Parathyroid adenoma (tissue), 2 donors: Measurements from ENCODE around the gene UBTD1.
"Not testable (repeated sequence)": the region's sequence is repeated elsewhere in the genome, so short reads cannot be mapped to it uniquely, and the experiment has no call there.

Experiments used
- H2AFZ ChIP-seq: fragments of 300-600 bp; sonication (generic); one replicate; pipeline ENCODE4 v1.7.0; 2017; ENCODE audit warnings: antibody characterized with exemption, mild to moderate bottlenecking
- H3K27ac ChIP-seq: fragments of 300-600 bp; sonication (generic); one replicate; pipeline ENCODE4 v1.7.0; 2017
- H3K27me3 ChIP-seq: fragments of 300-600 bp; sonication (generic); one replicate; pipeline ENCODE4 v1.7.0; 2017; ENCODE audit warnings: low read length; ENCODE audit not compliant: control insufficient read depth, insufficient read depth
- H3K36me3 ChIP-seq: fragments of 300-600 bp; sonication (generic); one replicate; pipeline ENCODE4 v1.7.0; 2017; ENCODE audit warnings: low read length; ENCODE audit not compliant: control insufficient read depth, insufficient read depth
- H3K4me1 ChIP-seq: fragments of 300-600 bp; sonication (generic); one replicate; pipeline ENCODE4 v1.7.0; 2017; ENCODE audit warnings: control low read depth
- H3K4me2 ChIP-seq: fragments of 300-600 bp; sonication (generic); one replicate; pipeline ENCODE4 v1.7.0; 2017; ENCODE audit warnings: low read length
- H3K4me3 ChIP-seq: fragments of 300-600 bp; sonication (generic); one replicate; pipeline ENCODE4 v1.7.0; 2017; ENCODE audit warnings: low read depth, low read length
- H3K79me2 ChIP-seq: fragments of 300-600 bp; sonication (generic); one replicate; pipeline ENCODE4 v1.7.0; 2017; ENCODE audit warnings: control low read depth
- H3K9ac ChIP-seq: fragments of 300-600 bp; sonication (generic); one replicate; pipeline ENCODE4 v1.7.0; 2017; ENCODE audit warnings: mild to moderate bottlenecking
- H3K9me3 ChIP-seq: fragments of 300-600 bp; sonication (generic); one replicate; pipeline ENCODE4 v1.7.0; 2017; ENCODE audit warnings: low read length; ENCODE audit not compliant: control insufficient read depth
- TF ChIP-seq, protein P1 (sequence below): fragments of 300-600 bp; sonication (generic); IDR thresholded peaks from one replicate; pipeline ENCODE4 v1.7.0; 2017; ENCODE audit warnings: antibody characterized with exemption, mild to moderate bottlenecking
- donor health status: primary hyperparathyroidism.

UBTD1 gene

GRCh38 chr10:97466755-97467154 lies 32.0 kb upstream of the UBTD1 start:
- no peak overlapping the region for H3K4me3 ChIP-seq
- H2AFZ ChIP-seq = no peak overlapping the region
- H3K79me2 ChIP-seq = no peaks in the 10 kb centered on the region
- H3K36me3 ChIP-seq = no peaks in the 10 kb centered on the region
- no peaks in the 10 kb centered on the region for H3K4me1 ChIP-seq
- H3K27me3 ChIP-seq = no peaks in the 10 kb centered on the region
- TF ChIP-seq, protein P1, sequence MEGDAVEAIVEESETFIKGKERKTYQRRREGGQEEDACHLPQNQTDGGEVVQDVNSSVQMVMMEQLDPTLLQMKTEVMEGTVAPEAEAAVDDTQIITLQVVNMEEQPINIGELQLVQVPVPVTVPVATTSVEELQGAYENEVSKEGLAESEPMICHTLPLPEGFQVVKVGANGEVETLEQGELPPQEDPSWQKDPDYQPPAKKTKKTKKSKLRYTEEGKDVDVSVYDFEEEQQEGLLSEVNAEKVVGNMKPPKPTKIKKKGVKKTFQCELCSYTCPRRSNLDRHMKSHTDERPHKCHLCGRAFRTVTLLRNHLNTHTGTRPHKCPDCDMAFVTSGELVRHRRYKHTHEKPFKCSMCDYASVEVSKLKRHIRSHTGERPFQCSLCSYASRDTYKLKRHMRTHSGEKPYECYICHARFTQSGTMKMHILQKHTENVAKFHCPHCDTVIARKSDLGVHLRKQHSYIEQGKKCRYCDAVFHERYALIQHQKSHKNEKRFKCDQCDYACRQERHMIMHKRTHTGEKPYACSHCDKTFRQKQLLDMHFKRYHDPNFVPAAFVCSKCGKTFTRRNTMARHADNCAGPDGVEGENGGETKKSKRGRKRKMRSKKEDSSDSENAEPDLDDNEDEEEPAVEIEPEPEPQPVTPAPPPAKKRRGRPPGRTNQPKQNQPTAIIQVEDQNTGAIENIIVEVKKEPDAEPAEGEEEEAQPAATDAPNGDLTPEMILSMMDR = no peak
- no peak overlapping the region for H3K4me2 ChIP-seq
- H3K9ac ChIP-seq = no peak overlapping the region
- no peak overlapping the region for H3K27ac ChIP-seq
- no peaks in the 10 kb centered on the region for H3K9me3 ChIP-seq

DNA sequence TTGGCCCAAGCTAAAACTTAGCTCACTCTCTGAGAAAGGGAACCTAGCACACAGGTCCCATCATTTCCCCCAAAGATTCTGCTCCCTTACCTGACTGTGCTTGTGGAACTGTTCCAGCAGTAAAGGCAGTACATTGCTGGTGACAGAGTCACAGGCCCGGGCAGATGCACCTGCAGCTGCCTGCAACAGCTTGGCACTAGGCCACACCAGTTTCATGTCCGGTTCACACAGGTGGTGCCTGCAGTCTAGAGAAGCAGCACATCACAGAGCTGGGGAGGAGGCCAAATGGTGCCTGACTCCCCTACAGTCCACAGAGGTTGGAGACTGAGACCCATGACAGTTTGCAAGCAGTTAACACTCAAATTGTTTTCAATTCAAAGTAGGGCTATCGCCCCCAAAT lies 30.6 kb upstream of the UBTD1 start:
- Histone ChIP-seq H3K79me2 (no peaks in the 10 kb centered on the region), H3K9ac (no peak overlapping the region), H3K4me3 (no peak overlapping the region), H3K4me2 (no peak overlapping the region), H3K4me1 (no peaks in the 10 kb centered on the region), H3K27me3 (no peaks in the 10 kb centered on the region), H3K27ac (no peak overlapping the region), H3K36me3 (no peaks in the 10 kb centered on the region), H3K9me3 (no peaks in the 10 kb centered on the region), H2AFZ (no peak overlapping the region)
- TF ChIP-seq, protein P1 = no peak

GRCh38 chr10:97468781-97469180 lies 29.9 kb upstream of the UBTD1 start:
- H2AFZ ChIP-seq, H3K9me3 ChIP-seq, H3K27me3 ChIP-seq, H3K36me3 ChIP-seq, H3K4me3 ChIP-seq, H3K4me1 ChIP-seq, H3K27ac ChIP-seq, H3K9ac ChIP-seq, H3K4me2 ChIP-seq, H3K79me2 ChIP-seq: not testable (repeated sequence)

GRCh38 chr10:97474918-97475317 lies 23.8 kb upstream of the UBTD1 start:
- TF ChIP-seq, protein P1 = no peak
- Histone ChIP-seq H3K27me3 (no peaks in the 10 kb centered on the region), H3K27ac (no peak overlapping the region), H3K36me3 (no peaks in the 10 kb centered on the region), H3K9me3 (no peaks in the 10 kb centered on the region), H2AFZ (no peak overlapping the region), H3K4me1 (no peaks in the 10 kb centered on the region), H3K9ac (no peak overlapping the region), H3K79me2 (peaks cover 3% of the 10 kb centered on the region), H3K4me2 (no peak overlapping the region), H3K4me3 (no peak overlapping the region)

DNA sequence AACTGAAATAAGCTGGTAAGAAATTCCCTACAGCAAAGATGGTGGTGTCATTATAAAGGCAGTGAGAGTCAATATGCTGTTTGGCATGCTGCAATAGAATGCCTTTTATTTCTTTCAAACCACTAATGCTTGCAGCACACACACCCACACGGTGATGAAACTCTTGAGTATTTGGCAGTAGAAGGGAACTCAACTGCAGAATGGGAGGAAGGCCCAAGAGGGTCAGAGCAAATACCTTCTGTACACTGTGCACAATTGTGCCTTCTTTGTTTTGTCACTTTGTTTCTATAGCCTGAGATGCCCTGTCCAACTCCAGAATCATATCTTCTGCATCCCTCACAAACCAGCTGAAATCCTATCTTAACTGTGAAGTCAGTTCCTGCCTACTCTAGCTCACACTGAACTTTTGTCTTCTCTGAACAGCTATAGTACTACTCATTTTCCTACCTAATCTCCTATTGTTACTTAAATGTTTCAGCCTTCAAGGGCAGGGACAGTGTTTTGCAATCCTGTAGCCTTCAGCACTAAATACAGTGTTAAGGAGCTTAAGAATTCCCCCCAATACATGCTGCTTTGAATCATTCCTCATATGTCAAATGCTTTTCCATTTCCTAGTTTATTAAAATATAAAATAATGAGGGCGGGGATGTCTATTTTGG lies 22.7 kb upstream of the UBTD1 start:
- TF ChIP-seq, protein P1 = no peak
- Histone ChIP-seq H3K4me2 (no peak overlapping the region), H3K27me3 (no peaks in the 10 kb centered on the region), H3K4me3 (no peak overlapping the region), H3K4me1 (no peaks in the 10 kb centered on the region), H3K79me2 (peaks cover 9% of the 10 kb centered on the region), H2AFZ (no peak overlapping the region), H3K27ac (no peak overlapping the region), H3K36me3 (no peaks in the 10 kb centered on the region), H3K9ac (no peak overlapping the region), H3K9me3 (no peaks in the 10 kb centered on the region)

GRCh38 chr10:97479410-97479809 lies 19.3 kb upstream of the UBTD1 start:
- not testable (repeated sequence) for H3K4me2 ChIP-seq, H3K9ac ChIP-seq, H3K27ac ChIP-seq, H3K4me3 ChIP-seq, H3K27me3 ChIP-seq, H3K9me3 ChIP-seq, H2AFZ ChIP-seq, H3K4me1 ChIP-seq, H3K36me3 ChIP-seq
- peaks cover 16% of the 10 kb centered on the region for H3K79me2 ChIP-seq
